ENCODE data around the gene HRAS. TPM values are rescaled to one million over a fixed set of nuclear protein-coding genes. Genes with fewer than 3 reads are reported as not detected.

Gene HRAS
- total and polyA plus RNA-seq, 2 of the 8 experiments (the other 6 are each of a cell fraction or from before 2014, with no cell fraction given) = 44.3 to 54.7 TPM

- no peak overlapping the region for H3K23ac ChIP-seq (ENCODE audit: insufficient read length)
- 0 out of 2 replicates have a peak overlapping the region, but pooled peaks have one; percentile 7 for H2BK12ac ChIP-seq (ENCODE audit: low read depth, low read length)
- H2AFZ ChIP-seq (ENCODE audit: low read length) = no peak overlapping the region
- H3K9ac ChIP-seq (replicated peaks in 1 of 4; ENCODE audit: extremely low read depth in 1 of 4, low read depth in 3 of 4, low read length in 3 of 4) = no peak overlapping the region
- 92% methylated on average over 15 of the region's 15 CpGs; no CpG with 5 or more reads in 1 of the 2 experiments for WGBS, 2 experiments (ENCODE audit: extremely low coverage in 1 of 2, insufficient coverage in 1 of 2, insufficient read length in 1 of 2, insufficient replicate concordance in 2 of 2, low coverage in 1 of 2, low lambda C conversion rate in 2 of 2, missing lambda C conversion rate in 1 of 2)
- peaks cover 0 to 4% of the 10 kb centered on the region in 2 experiments; a peak in 1 of 4 replicates for H3K79me2 ChIP-seq (ENCODE audit: control insufficient read depth in 1 of 2, insufficient read depth in 2 of 2, low read length in 2 of 2)
- H2BK5ac ChIP-seq (ENCODE audit: low read depth, low read length) = no peak overlapping the region
- H3K79me1 ChIP-seq (ENCODE audit: low read depth, low read length) = peaks cover 8% of the 10 kb centered on the region
- peaks cover 0 to 37% (median 12%) of the 10 kb centered on the region in 4 experiments; a peak in 6 of 7 replicates for H3K4me1 ChIP-seq (replicated peaks in 1 of 4; ENCODE audit: control insufficient read depth in 3 of 4, insufficient read depth in 4 of 4, low read length in 3 of 4)
- H2BK20ac ChIP-seq (ENCODE audit: low read length) = no peak overlapping the region
- H3K56ac ChIP-seq (replicated peaks; ENCODE audit: insufficient read length, low read depth, low read length) = no peak overlapping the region
- H3K18ac ChIP-seq (ENCODE audit: extremely low read depth, low read length) = no peak overlapping the region
- no peak overlapping the region for H3K4ac ChIP-seq (replicated peaks; ENCODE audit: insufficient read length, low read depth, low read length)
- H4K20me1 ChIP-seq (replicated peaks in 1 of 2; ENCODE audit: control insufficient read depth in 1 of 2, insufficient read depth in 2 of 2, low read length in 2 of 2) = peaks cover 9 to 18% of the 10 kb centered on the region in 2 experiments
- H4K91ac ChIP-seq (replicated peaks; ENCODE audit: insufficient read length, low read length) = no peak overlapping the region
- DNase-seq (ENCODE audit: low read depth in 1 of 2, low spot score in 2 of 2) = no peak
- ChIA-PET CTCF (ENCODE audit: partially characterized antibody) (interaction anchor here (0.6 to 1.5 kb wide), 7 partner anchors 14 to 238 kb away, joined by 3 to 6 read pairs (median 3); partner anchors contain the start of genes IRF7 and PHRF1), POLR2A (ENCODE audit: partially characterized antibody) (interaction anchor here (0.6 to 2.4 kb wide), 6 partner anchors 10 to 260 kb away, joined by 3 to 12 read pairs (median 4); no protein-coding TSS in a partner anchor)
- peaks cover 13 to 29% (median 26%) of the 10 kb centered on the region in 4 experiments for H3K27me3 ChIP-seq (replicated peaks in 1 of 4; ENCODE audit: control insufficient read depth in 3 of 4, extremely low read depth in 1 of 4, insufficient read depth in 3 of 4, low read length in 3 of 4)
- no peak overlapping the region for H3K27ac ChIP-seq (ENCODE audit: low read depth, low read length)
- FAIRE-seq = no peak
- TF ChIP-seq, protein P1, sequence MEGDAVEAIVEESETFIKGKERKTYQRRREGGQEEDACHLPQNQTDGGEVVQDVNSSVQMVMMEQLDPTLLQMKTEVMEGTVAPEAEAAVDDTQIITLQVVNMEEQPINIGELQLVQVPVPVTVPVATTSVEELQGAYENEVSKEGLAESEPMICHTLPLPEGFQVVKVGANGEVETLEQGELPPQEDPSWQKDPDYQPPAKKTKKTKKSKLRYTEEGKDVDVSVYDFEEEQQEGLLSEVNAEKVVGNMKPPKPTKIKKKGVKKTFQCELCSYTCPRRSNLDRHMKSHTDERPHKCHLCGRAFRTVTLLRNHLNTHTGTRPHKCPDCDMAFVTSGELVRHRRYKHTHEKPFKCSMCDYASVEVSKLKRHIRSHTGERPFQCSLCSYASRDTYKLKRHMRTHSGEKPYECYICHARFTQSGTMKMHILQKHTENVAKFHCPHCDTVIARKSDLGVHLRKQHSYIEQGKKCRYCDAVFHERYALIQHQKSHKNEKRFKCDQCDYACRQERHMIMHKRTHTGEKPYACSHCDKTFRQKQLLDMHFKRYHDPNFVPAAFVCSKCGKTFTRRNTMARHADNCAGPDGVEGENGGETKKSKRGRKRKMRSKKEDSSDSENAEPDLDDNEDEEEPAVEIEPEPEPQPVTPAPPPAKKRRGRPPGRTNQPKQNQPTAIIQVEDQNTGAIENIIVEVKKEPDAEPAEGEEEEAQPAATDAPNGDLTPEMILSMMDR (IDR thresholded peaks at IDR 0.05; ENCODE audit: control extremely low read depth in 1 of 3, insufficient read depth in 1 of 3, low read depth in 1 of 3, low read length in 3 of 3) = peak in 2 of 3 experiments; percentile 8 to 26; a peak in 2 of 4 replicates
- TF ChIP-seq HDAC6 (IDR thresholded peaks at IDR 0.05; ENCODE audit: low read depth, low read length) (no peak), SIRT6 (IDR thresholded peaks at IDR 0.05; ENCODE audit: low read length) (no peak), SIN3A (conservative IDR thresholded peaks at IDR 0.05 in 1 of 2, IDR thresholded peaks at IDR 0.05 in 1 of 2; ENCODE audit: low read depth in 1 of 2, low read length in 2 of 2) (no peak)
- peaks cover 19% of the 10 kb centered on the region; the same call in 1 of the 2 replicates for H3K23me2 ChIP-seq (ENCODE audit: low read depth, low read length)
- H4K5ac ChIP-seq (ENCODE audit: insufficient read length, low read depth, low read length) = no peak overlapping the region
- H2BK120ac ChIP-seq (replicated peaks; ENCODE audit: low read depth, low read length) = no peak overlapping the region
- no peak overlapping the region for H3K4me3 ChIP-seq (ENCODE audit: extremely low read depth in 1 of 4, insufficient read depth in 2 of 4, low read depth in 3 of 4, low read length in 4 of 4)
- H2BK15ac ChIP-seq (ENCODE audit: low read length) = no peak overlapping the region; the same call in 1 of the 2 replicates
- H3K4me2 ChIP-seq (ENCODE audit: insufficient read depth in 1 of 2, low read depth in 2 of 2, low read length in 2 of 2) = no peak overlapping the region; a peak in 1 of 4 replicates
- H3K14ac ChIP-seq (ENCODE audit: insufficient read length) = no peak overlapping the region
- H3K9me3 ChIP-seq (ENCODE audit: insufficient read depth in 2 of 2, low read depth in 1 of 2, low read length in 1 of 2) = no peaks in the 10 kb centered on the region
- H4K8ac ChIP-seq (ENCODE audit: extremely low read depth, insufficient read depth, low read length) = peak overlapping the region; percentile 35; the same call in 1 of the 2 replicates
- peaks cover 0 to 8% (median 4%) of the 10 kb centered on the region in 4 experiments; a peak in 5 of 8 replicates for H3K36me3 ChIP-seq (ENCODE audit: control insufficient read depth in 2 of 4, insufficient read depth in 4 of 4, low read length in 3 of 4)
- H2AK5ac ChIP-seq (ENCODE audit: low read depth, low read length) = 0 out of 2 replicates have a peak overlapping the region, but pooled peaks have one; percentile 6
Observed at GRCh38 chr11:559020-559620, 23.7 kb upstream of the HRAS start.

Measured in H1 (cell line).